RWPE1 (cell line): ENCODE results near the gene PRR5.

ENCODE experiments used
- CTCF ChIA-PET: fragments of 350-600 bp; sonication (Branson Sonifier 250); formaldehyde crosslinking; extraction: SDS; loops from one replicate; lab custom pipeline; 2021; lab: Yijun Ruan, JAX
- POLR2A ChIA-PET: fragments of 400-600 bp; formaldehyde crosslinking; extraction: SDS; loops from one replicate; lab custom pipeline; 2020; ENCODE audit warnings: antibody characterized with exemption; ENCODE audit not compliant: low non-redundant PET; lab: Yijun Ruan, JAX
- DNase-seq: peaks from one replicate; pipeline ENCODE4 v3.0.0; 2012; ENCODE audit warnings: low spot score
- H3K27ac ChIP-seq: fragments of 450-650 bp; 2 replicates; pipeline ENCODE4 v1.5.1; 2017
- TF ChIP-seq, protein P1 (sequence below): fragments of 450-650 bp; conservative IDR thresholded peaks from 2 replicates; pipeline ENCODE4 v1.5.1; 2017; ENCODE audit warnings: low read depth, mild to moderate bottlenecking

Gene PRR5

DNA sequence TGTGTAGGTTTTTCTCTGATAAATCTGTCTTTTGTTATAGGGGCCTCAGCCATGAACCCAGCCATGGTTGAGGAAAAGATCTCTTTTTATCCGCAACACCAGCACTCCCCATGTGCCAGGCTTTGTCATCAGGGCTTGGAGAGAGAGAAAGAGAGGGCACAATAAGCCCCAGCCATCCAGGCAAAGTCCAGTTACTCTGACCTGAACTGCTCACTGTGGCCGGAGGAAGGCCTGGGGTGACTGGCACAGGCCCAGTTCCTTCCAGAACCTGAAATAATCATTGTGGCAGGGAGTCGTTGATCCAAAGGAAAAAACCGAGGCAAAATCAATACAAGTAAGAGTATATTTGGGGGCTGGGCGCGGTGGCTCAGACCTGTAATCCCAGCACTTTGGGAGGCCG is 46.5 kb downstream of the PRR5 start:
- CTCF ChIA-PET, result interaction anchor here (0.7 kb wide), 1 partner anchor 28 kb away, joined by 3 read pairs; no protein-coding TSS in a partner anchor
- TF ChIP-seq, protein P1, sequence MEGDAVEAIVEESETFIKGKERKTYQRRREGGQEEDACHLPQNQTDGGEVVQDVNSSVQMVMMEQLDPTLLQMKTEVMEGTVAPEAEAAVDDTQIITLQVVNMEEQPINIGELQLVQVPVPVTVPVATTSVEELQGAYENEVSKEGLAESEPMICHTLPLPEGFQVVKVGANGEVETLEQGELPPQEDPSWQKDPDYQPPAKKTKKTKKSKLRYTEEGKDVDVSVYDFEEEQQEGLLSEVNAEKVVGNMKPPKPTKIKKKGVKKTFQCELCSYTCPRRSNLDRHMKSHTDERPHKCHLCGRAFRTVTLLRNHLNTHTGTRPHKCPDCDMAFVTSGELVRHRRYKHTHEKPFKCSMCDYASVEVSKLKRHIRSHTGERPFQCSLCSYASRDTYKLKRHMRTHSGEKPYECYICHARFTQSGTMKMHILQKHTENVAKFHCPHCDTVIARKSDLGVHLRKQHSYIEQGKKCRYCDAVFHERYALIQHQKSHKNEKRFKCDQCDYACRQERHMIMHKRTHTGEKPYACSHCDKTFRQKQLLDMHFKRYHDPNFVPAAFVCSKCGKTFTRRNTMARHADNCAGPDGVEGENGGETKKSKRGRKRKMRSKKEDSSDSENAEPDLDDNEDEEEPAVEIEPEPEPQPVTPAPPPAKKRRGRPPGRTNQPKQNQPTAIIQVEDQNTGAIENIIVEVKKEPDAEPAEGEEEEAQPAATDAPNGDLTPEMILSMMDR, result no peak
- POLR2A ChIA-PET, result no interaction called here

DNA sequence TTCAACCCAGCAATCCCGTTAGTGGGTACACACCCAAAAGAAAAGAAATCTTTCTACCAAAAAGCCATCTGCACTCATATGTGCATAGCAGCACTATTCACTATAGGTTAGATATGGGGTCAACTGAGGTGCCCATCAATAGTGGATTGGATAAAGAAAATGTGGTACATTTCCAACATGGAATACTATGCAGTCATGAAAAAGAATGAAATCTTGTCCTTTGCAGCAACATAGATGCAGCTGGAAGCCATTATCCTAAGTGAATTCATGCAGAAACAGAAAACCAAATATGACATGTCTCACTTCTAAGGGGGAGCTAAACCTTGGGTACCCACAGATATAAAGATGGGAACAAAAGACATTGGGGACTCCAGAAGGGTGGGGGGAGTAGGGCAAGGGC is 48.5 kb downstream of the PRR5 start:
- TF ChIP-seq, protein P1, result no peak
- ChIA-PET CTCF (no interaction called here), POLR2A (no interaction called here)
- H3K27ac ChIP-seq, result no peak overlapping the region
- no peak for DNase-seq

More for the DNA sequence above, 46.5 kb downstream of the PRR5 start:
- H3K27ac ChIP-seq, result no peak overlapping the region
- no peak for DNase-seq

DNA sequence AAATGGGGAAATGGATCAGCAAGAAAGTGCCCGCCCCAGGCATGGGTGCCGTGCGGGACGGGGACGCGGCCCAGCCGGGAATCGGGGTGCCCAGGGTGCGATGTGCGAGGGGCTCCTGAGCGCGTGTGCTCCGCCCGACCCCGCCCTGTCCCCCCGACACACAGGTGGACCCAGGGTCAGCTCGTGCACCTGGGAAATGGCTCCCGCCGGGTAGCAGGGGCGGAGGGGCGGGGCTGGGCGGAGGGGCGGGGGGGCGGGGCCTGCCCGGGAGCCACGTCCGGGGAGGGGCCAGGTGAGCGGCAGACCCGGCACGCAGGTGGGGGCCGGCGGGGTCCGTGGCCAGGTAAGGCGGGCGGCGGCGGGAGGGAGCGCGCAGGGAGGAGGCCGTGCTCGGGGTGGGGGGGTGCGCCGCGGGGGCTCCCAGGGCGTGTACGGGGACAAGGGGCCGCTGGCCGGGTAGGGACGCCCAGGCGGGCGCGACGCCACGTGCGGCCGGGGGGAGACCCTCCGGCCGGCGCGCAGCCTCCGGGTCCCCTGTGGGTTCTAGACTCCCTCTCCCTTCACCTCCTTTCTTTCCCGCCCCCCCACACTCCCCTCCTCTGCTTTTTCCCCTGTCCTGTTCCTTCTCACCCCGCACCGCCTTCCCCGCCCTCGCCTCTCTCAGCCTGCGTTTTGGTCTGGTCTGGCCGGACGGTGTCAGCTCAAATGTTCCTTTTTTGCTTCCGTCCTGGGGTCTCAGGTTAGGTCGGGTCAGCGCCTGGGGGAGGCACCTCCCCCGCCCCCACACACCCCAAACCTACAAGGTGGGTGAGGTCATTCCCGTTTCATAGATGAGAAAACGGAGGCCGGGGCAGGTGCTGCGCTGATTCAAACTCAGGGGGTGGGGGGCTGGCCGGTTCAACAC is 50.5 kb downstream of the PRR5 start, which contains the start of gene ARHGAP8:
TSS of gene ARHGAP8 (plus strand) at position 291 of the 904 bp plus-strand sequence. CDS start 33,953 bp downstream, outside the sequence.
- no peak within 1 kb of the TSS for H3K27ac ChIP-seq
- CTCF ChIA-PET, result no interaction called here
- POLR2A ChIA-PET, result interaction anchor here (0.7 kb wide), 1 partner anchor 58 kb away, joined by 6 read pairs; no protein-coding TSS in a partner anchor
- TF ChIP-seq, protein P1, result no peak
- DNase-seq, result peak; percentile 49

DNA sequence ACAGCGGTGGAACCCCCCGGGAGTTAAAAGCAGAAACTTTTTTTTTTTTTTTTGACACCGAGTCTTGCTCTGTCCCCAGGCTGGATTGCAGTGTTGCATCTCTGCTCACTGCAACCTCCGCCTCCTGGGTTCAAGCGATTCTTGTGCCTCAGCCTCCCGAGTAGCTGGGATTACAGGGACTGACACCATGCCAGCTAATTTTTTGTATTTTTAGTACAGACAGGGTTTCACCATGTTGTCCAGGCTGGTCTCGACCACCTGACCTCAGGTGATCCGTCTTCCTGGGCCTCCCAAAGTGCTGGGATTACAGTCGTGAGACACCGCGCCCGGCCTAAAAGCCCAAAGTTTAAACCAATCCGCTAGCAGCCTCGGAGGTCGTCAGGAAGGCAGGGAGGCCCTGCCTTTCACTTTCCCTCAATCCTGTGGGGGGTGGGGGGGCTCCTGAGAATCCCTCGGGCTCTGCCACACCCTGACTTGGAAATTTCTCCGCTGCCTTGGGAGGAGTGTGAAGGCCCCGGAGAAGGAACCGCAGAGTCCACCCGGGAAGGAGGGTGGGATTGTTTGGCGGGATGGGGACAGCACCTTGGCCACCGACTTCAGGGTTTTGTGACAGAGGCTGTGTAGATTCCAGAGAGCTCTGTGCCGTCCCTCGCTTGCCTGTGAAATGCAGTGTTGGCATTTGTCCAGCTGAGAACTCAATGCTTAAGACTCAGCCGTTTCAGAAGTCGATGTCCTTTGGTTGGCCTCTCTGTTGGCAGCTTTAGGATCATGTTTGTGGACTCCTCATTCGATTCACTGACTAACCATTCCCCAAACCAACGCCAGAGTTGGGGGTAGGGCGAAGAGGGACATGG is 51.4 kb downstream of the PRR5 start:
- DNase-seq, result no peak
- H3K27ac ChIP-seq, result no peak overlapping the region
- TF ChIP-seq, protein P1, result no peak
- POLR2A ChIA-PET, result interaction anchor here (0.7 kb wide), 1 partner anchor 58 kb away, joined by 6 read pairs; no protein-coding TSS in a partner anchor
- CTCF ChIA-PET, result no interaction called here

DNA sequence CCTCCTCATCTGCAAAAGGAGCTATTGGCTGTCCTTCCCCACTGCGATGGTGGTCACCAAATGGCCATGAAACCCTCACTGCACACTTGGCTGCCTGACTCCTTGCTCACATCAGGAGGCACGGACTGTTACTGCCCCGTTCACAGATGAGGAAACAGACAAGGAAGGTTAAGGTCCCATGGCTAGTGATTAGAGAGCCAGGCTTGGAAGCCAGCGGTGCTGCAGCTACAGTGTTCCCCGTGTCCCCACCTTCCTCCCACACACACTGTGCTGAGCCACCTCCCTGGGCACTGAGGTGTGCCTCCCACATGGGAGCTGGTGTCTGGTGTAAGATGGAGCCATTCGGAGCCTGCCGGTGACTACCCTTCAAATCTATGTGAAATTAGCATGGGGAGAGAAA is 53.0 kb downstream of the PRR5 start:
- no peak for DNase-seq
- H3K27ac ChIP-seq, result no peak overlapping the region

More for the DNA sequence above, 53.0 kb downstream of the PRR5 start:
- ChIA-PET CTCF (no interaction called here), POLR2A (no interaction called here)
- TF ChIP-seq, protein P1, result no peak
